ENCODE data around the gene MSMP. TPM values are rescaled to one million over a fixed set of nuclear protein-coding genes. Genes with fewer than 3 reads are reported as not detected.
A peak's percentile ranks its signal among the peaks of the same experiment; 100 is the strongest.

Gene MSMP
- total and polyA plus RNA-seq, 7 donors: 0.57 TPM; not detected in 6

DNA sequence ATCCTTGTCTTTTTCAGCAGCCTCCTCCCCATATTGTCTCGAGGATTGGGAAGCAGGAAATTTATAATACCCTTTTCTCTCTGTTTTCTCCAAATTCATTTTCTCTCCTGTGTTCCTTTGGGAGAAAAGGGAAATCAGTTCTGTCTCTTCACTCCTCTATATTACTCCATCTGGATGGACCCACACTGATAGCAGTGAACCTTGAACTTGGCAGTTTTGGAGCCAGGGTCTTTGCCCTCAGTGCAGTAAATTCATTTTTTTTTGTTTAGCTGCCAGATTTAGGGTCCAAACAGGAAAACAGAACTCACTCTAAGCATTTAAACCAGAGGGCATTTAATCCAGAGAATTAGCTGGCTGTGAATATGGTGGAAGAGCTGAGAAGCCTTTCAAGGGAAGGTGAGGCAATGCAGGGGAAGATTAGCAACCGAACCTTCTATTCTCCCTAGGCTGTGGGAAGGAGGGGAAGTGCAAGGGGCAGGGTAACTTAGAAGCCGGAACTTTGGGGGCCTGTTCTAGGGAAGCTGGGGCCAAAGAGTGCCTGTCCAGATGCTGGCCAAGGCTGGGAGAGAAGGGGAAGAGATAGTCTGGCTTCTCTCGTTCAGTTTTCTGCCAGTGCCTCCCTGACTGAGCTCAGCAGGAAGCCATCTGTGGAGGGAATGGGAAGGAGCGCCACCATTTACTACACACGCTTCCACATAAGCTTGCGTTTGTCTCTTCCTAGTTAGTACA lies 21.0 kb upstream of the MSMP start:
- peak; percentile 72 for DNase-seq
- H3K36me3 ChIP-seq: no peaks in the 10 kb centered on the region
- H3K4me1 ChIP-seq: peaks cover 0 to 20% (median 15%) of the 10 kb centered on the region in 4 donors
- H3K27me3 ChIP-seq: no peaks in the 10 kb centered on the region
- WGBS, 2 donors: 66 to 80% methylated on average over 7 of the region's 7 CpGs
- H3K27ac ChIP-seq: no peak overlapping the region
- H3K4me3 ChIP-seq: no peak overlapping the region
- intact Hi-C loops (cut with DNase I): no loop called here
- TF ChIP-seq POLR2AphosphoS5 (IDR thresholded peaks at IDR 0.05) (no peak), POLR2A (IDR thresholded peaks at IDR 0.05) (no peak), EP300 (IDR thresholded peaks at IDR 0.05) (no peak)
- TF ChIP-seq, protein P1, sequence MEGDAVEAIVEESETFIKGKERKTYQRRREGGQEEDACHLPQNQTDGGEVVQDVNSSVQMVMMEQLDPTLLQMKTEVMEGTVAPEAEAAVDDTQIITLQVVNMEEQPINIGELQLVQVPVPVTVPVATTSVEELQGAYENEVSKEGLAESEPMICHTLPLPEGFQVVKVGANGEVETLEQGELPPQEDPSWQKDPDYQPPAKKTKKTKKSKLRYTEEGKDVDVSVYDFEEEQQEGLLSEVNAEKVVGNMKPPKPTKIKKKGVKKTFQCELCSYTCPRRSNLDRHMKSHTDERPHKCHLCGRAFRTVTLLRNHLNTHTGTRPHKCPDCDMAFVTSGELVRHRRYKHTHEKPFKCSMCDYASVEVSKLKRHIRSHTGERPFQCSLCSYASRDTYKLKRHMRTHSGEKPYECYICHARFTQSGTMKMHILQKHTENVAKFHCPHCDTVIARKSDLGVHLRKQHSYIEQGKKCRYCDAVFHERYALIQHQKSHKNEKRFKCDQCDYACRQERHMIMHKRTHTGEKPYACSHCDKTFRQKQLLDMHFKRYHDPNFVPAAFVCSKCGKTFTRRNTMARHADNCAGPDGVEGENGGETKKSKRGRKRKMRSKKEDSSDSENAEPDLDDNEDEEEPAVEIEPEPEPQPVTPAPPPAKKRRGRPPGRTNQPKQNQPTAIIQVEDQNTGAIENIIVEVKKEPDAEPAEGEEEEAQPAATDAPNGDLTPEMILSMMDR (IDR thresholded peaks at IDR 0.05): no peak
- H3K9me3 ChIP-seq: no peaks in the 10 kb centered on the region

DNA sequence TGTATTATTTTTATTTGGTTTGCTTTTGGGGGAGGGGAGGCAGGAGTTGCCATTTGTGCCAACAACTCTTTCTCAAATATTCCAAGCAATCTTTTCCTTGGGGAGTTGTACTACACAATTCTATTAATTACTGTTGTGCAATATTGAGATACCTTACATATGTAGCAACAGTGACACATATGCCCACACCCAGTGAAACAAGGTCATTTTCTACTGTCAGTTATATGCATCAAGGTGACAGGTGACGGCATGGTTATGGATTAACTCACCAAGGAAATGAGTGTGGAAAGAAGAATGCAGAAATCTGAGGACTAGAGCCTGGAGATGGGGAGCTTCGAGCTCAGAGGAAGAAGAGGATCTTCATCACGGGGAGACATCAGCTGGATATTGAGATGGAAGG lies 17.9 kb upstream of the MSMP start:
- H3K36me3 ChIP-seq: no peaks in the 10 kb centered on the region
- no peaks in the 10 kb centered on the region for H3K9me3 ChIP-seq
- no peak overlapping the region for H3K4me3 ChIP-seq
- peaks cover 0 to 20% (median 15%) of the 10 kb centered on the region in 4 donors for H3K4me1 ChIP-seq
- no peaks in the 10 kb centered on the region for H3K27me3 ChIP-seq
- intact Hi-C loops (cut with DNase I): no loop called here
- DNase-seq: no peak
- H3K27ac ChIP-seq: peak overlapping the region in 1 of 4 donors; percentile 57
- TF ChIP-seq EP300 (IDR thresholded peaks at IDR 0.05): no peak
- TF ChIP-seq, protein P1 (IDR thresholded peaks at IDR 0.05): no peak
- no peak for TF ChIP-seq POLR2A (IDR thresholded peaks at IDR 0.05)
- no peak for TF ChIP-seq POLR2AphosphoS5 (IDR thresholded peaks at IDR 0.05)
- 24 to 72% methylated on average over 3 of the region's 3 CpGs for WGBS, 2 donors

DNA sequence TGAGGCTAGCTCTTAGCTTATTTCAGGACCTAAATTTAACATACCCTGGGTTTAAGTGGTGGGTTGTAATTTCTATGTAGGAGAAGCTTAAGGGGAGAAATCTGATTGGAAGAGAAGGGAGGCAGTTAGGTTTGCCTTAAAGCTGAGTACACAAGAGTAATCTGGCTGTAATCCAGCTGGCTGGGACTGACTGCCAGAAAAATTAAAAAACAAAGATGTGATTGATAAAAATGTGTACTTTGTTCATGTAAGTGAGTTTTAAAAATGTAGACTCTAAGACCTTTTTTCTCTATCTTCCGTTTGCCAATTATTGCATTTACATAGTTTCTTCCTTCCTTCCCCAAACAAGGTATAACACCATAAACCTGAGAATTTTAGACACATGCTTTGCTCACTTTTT lies 17.5 kb upstream of the MSMP start:
- no peak for DNase-seq
- 4 to 60% methylated on average over 1 of the region's 1 CpG for WGBS, 2 donors
- Histone ChIP-seq H3K9me3 (no peaks in the 10 kb centered on the region), H3K27me3 (no peaks in the 10 kb centered on the region), H3K4me1 (peaks cover 0 to 20% (median 15%) of the 10 kb centered on the region in 4 donors), H3K4me3 (no peak overlapping the region), H3K27ac (peak overlapping the region; percentile 36 to 59 (median 56)), H3K36me3 (no peaks in the 10 kb centered on the region)
- TF ChIP-seq POLR2AphosphoS5 (IDR thresholded peaks at IDR 0.05) (no peak), POLR2A (IDR thresholded peaks at IDR 0.05) (no peak), EP300 (IDR thresholded peaks at IDR 0.05) (no peak)
- TF ChIP-seq, protein P1 (IDR thresholded peaks at IDR 0.05): no peak
- intact Hi-C loops (cut with DNase I): no loop called here

DNA sequence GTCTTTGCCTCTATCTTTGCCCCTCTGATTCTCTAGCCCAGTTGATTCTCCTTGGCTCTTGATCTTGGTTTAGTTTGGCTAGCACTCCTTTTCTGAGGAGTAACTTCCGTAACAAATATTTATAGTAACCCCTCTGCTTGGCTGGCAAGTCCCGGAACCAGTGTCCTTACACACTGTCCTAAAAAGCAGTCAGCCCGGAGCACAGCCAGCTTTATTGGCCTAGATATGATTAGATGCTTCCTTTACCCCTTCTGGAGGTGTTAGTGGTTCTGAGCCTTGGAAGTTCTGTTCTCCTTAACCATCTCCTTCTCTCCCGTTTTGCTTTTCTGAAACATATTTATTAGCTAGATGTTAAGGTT lies 17.0 kb upstream of the MSMP start:
- intact Hi-C loops (cut with DNase I): no loop called here
- Histone ChIP-seq H3K4me1 (peaks cover 0 to 20% (median 15%) of the 10 kb centered on the region in 4 donors), H3K27ac (peak overlapping the region; percentile 36 to 59 (median 56)), H3K36me3 (no peaks in the 10 kb centered on the region), H3K4me3 (no peak overlapping the region), H3K9me3 (no peaks in the 10 kb centered on the region), H3K27me3 (no peaks in the 10 kb centered on the region)
- peak in 1 of 4 donors; percentile 26 for TF ChIP-seq POLR2AphosphoS5 (IDR thresholded peaks at IDR 0.05)
- TF ChIP-seq, protein P1 (IDR thresholded peaks at IDR 0.05): no peak
- TF ChIP-seq POLR2A (IDR thresholded peaks at IDR 0.05): no peak
- no peak for TF ChIP-seq EP300 (IDR thresholded peaks at IDR 0.05)
- WGBS, 2 donors: 5 to 39% methylated on average over 4 of the region's 4 CpGs
- DNase-seq: peak; percentile 81
